Measurements from ENCODE around the gene ABCA2.

Gene ABCA2

GRCh38 chr9:136960212-136960937 is 67.7 kb downstream of the ABCA2 start:
- DNase-seq = no peak

GRCh38 chr9:136958898-136959850 is 68.9 kb downstream of the ABCA2 start:
- no peak for DNase-seq

GRCh38 chr9:136958473-136958872 is 69.6 kb downstream of the ABCA2 start:
- DNase-seq = no peak

GRCh38 chr9:136957901-136958300 is 70.1 kb downstream of the ABCA2 start:
- DNase-seq = no peak

GRCh38 chr9:136957461-136957860 is 70.6 kb downstream of the ABCA2 start:
- no peak for DNase-seq
